ENCODE measurements around the gene ARHGEF28. TPM values are rescaled to one million over a fixed set of nuclear protein-coding genes. Genes with fewer than 3 reads are reported as not detected.

ARHGEF28 gene
- polyA plus RNA-seq, 1 donor from 2014 or later: not detected

GRCh38 chr5:73649926-73650325 lies 23.9 kb downstream of the ARHGEF28 start:
- H3K36me3 ChIP-seq (ENCODE audit: insufficient read depth, low read length): no peaks in the 10 kb centered on the region
- H4K20me1 ChIP-seq (ENCODE audit: insufficient read depth): no peaks in the 10 kb centered on the region
- H3K27me3 ChIP-seq (ENCODE audit: insufficient read depth, low read depth, low read length): no peaks in the 10 kb centered on the region
- H3K9ac ChIP-seq (ENCODE audit: low read length): no peak overlapping the region
- no peak for TF ChIP-seq EP300 (conservative IDR thresholded peaks at IDR 0.05; ENCODE audit: poor library complexity, severe bottlenecking)
- no peaks in the 10 kb centered on the region for H3K79me2 ChIP-seq (replicated peaks; ENCODE audit: insufficient read depth, low read length)
- H2AFZ ChIP-seq (ENCODE audit: low read depth, low read length): no peak overlapping the region
- H3K4me3 ChIP-seq (ENCODE audit: low read length): no peak overlapping the region
- H3K9me2 ChIP-seq (ENCODE audit: insufficient read depth, low read length): no peaks in the 10 kb centered on the region
- no peak overlapping the region for H3K4me2 ChIP-seq (ENCODE audit: low read length)
- no peaks in the 10 kb centered on the region for H3K9me3 ChIP-seq (ENCODE audit: low read length)
- no peaks in the 10 kb centered on the region for H3F3A ChIP-seq (ENCODE audit: insufficient read depth, low read length, poor library complexity, severe bottlenecking)
- no peak overlapping the region for H3K27ac ChIP-seq (ENCODE audit: low read length)

GRCh38 chr5:73652391-73652790 lies 26.4 kb downstream of the ARHGEF28 start:
- no peaks in the 10 kb centered on the region for H3K27me3 ChIP-seq (ENCODE audit: insufficient read depth, low read depth, low read length)
- no peak overlapping the region for H3K9ac ChIP-seq (ENCODE audit: low read length)
- no peak overlapping the region for H3K4me3 ChIP-seq (ENCODE audit: low read length)
- H3K79me2 ChIP-seq (replicated peaks; ENCODE audit: insufficient read depth, low read length): no peaks in the 10 kb centered on the region
- H3F3A ChIP-seq (ENCODE audit: insufficient read depth, low read length, poor library complexity, severe bottlenecking): no peaks in the 10 kb centered on the region
- H2AFZ ChIP-seq (ENCODE audit: low read depth, low read length): no peak overlapping the region
- no peaks in the 10 kb centered on the region for H3K9me2 ChIP-seq (ENCODE audit: insufficient read depth, low read length)
- H3K4me2 ChIP-seq (ENCODE audit: low read length): no peak overlapping the region
- no peaks in the 10 kb centered on the region for H4K20me1 ChIP-seq (ENCODE audit: insufficient read depth)
- H3K36me3 ChIP-seq (ENCODE audit: insufficient read depth, low read length): no peaks in the 10 kb centered on the region
- TF ChIP-seq MXI1 (conservative IDR thresholded peaks at IDR 0.05; ENCODE audit: poor library complexity, severe bottlenecking) (no peak), TAF1 (IDR thresholded peaks at IDR 0.05; ENCODE audit: low read depth) (no peak), POLR2AphosphoS5 (IDR thresholded peaks at IDR 0.05) (no peak)
- TF ChIP-seq, protein P1, sequence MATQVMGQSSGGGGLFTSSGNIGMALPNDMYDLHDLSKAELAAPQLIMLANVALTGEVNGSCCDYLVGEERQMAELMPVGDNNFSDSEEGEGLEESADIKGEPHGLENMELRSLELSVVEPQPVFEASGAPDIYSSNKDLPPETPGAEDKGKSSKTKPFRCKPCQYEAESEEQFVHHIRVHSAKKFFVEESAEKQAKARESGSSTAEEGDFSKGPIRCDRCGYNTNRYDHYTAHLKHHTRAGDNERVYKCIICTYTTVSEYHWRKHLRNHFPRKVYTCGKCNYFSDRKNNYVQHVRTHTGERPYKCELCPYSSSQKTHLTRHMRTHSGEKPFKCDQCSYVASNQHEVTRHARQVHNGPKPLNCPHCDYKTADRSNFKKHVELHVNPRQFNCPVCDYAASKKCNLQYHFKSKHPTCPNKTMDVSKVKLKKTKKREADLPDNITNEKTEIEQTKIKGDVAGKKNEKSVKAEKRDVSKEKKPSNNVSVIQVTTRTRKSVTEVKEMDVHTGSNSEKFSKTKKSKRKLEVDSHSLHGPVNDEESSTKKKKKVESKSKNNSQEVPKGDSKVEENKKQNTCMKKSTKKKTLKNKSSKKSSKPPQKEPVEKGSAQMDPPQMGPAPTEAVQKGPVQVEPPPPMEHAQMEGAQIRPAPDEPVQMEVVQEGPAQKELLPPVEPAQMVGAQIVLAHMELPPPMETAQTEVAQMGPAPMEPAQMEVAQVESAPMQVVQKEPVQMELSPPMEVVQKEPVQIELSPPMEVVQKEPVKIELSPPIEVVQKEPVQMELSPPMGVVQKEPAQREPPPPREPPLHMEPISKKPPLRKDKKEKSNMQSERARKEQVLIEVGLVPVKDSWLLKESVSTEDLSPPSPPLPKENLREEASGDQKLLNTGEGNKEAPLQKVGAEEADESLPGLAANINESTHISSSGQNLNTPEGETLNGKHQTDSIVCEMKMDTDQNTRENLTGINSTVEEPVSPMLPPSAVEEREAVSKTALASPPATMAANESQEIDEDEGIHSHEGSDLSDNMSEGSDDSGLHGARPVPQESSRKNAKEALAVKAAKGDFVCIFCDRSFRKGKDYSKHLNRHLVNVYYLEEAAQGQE (IDR thresholded peaks at IDR 0.05; ENCODE audit: borderline replicate concordance): no peak
- H3K27ac ChIP-seq (ENCODE audit: low read length): no peak overlapping the region
- H3K9me3 ChIP-seq (ENCODE audit: low read length): no peaks in the 10 kb centered on the region

DNA sequence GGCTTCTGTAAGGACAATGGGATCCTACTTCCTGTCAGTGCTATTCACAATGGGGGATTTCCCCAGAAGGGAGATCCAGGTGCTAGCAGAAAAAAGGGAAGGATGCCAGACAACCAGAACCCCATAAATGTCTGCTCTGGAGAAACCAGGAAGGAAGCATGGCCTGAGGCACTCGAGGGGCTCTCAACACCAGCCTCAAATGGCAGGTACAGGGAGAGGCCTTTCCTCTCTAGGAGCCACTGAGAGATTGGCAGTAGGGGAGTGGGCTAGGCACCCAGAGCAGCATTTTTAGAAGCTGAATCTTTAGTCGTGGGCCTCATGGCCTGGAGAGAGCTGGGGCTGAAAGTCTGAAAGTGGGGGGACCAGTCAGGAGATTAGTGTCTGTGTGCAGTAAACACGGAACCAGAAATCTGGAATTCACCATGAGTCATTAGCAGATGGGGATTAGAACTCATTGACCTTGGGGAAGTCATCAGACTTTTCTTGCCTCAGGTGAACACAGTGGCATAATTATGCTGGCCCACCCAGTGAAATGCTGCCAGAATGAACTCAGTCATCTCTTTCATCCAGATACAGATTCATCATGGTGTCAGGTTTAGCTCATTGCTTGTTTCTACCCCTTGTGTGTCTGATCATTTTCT lies 28.3 kb downstream of the ARHGEF28 start:
- Histone ChIP-seq H3K9ac (ENCODE audit: low read length) (no peak overlapping the region), H3F3A (ENCODE audit: insufficient read depth, low read length, poor library complexity, severe bottlenecking) (no peaks in the 10 kb centered on the region), H4K20me1 (ENCODE audit: insufficient read depth) (no peaks in the 10 kb centered on the region), H3K4me3 (ENCODE audit: low read length) (no peak overlapping the region), H3K4me2 (ENCODE audit: low read length) (no peak overlapping the region), H2AFZ (ENCODE audit: low read depth, low read length) (no peak overlapping the region), H3K36me3 (ENCODE audit: insufficient read depth, low read length) (no peaks in the 10 kb centered on the region), H3K79me2 (replicated peaks; ENCODE audit: insufficient read depth, low read length) (no peaks in the 10 kb centered on the region), H3K9me2 (ENCODE audit: insufficient read depth, low read length) (no peaks in the 10 kb centered on the region), H3K27me3 (ENCODE audit: insufficient read depth, low read depth, low read length) (no peaks in the 10 kb centered on the region), H3K9me3 (ENCODE audit: low read length) (no peaks in the 10 kb centered on the region), H3K27ac (ENCODE audit: low read length) (no peak overlapping the region)
- TF ChIP-seq TAF1 (IDR thresholded peaks at IDR 0.05; ENCODE audit: low read depth): no peak
- no peak for TF ChIP-seq CTCF (IDR thresholded peaks at IDR 0.05; ENCODE audit: poor library complexity, severe bottlenecking)
- no peak for TF ChIP-seq RAD21 (conservative IDR thresholded peaks at IDR 0.05)
- no peak for TF ChIP-seq POLR2AphosphoS5 (IDR thresholded peaks at IDR 0.05)
- TF ChIP-seq EZH2 (IDR thresholded peaks at IDR 0.05; ENCODE audit: borderline replicate concordance, insufficient read depth, low read length, poor library complexity, severe bottlenecking): no peak
- no peak for TF ChIP-seq SMC3 (conservative IDR thresholded peaks at IDR 0.05; ENCODE audit: poor library complexity)
- TF ChIP-seq EP300 (conservative IDR thresholded peaks at IDR 0.05; ENCODE audit: poor library complexity, severe bottlenecking): no peak
- TF ChIP-seq MXI1 (conservative IDR thresholded peaks at IDR 0.05; ENCODE audit: poor library complexity, severe bottlenecking): no peak
- TF ChIP-seq, protein P1 (IDR thresholded peaks at IDR 0.05; ENCODE audit: borderline replicate concordance): no peak

All from neural cell (in vitro differentiated cells).